RWPE1 (cell line): ENCODE measurements around the gene KBTBD4.
A peak's percentile ranks its signal among the peaks of the same experiment; 100 is the strongest.
"Not testable (repeated sequence)": the region's sequence is repeated elsewhere in the genome, so short reads cannot be mapped to it uniquely, and the experiment has no call there.

Source experiments
- CTCF ChIA-PET: fragments of 350-600 bp; sonication (Branson Sonifier 250); formaldehyde crosslinking; extraction: SDS; loops from one replicate; lab custom pipeline; 2021; lab: Yijun Ruan, JAX
- POLR2A ChIA-PET: fragments of 400-600 bp; formaldehyde crosslinking; extraction: SDS; loops from one replicate; lab custom pipeline; 2020; ENCODE audit warnings: antibody characterized with exemption; ENCODE audit not compliant: low non-redundant PET; lab: Yijun Ruan, JAX
- DNase-seq: peaks from one replicate; pipeline ENCODE4 v3.0.0; 2012; ENCODE audit warnings: low spot score
- H3K27ac ChIP-seq: fragments of 450-650 bp; 2 replicates; pipeline ENCODE4 v1.5.1; 2017
- TF ChIP-seq, protein P1 (sequence below): fragments of 450-650 bp; conservative IDR thresholded peaks from 2 replicates; pipeline ENCODE4 v1.5.1; 2017; ENCODE audit warnings: low read depth, mild to moderate bottlenecking

The KBTBD4 gene

DNA sequence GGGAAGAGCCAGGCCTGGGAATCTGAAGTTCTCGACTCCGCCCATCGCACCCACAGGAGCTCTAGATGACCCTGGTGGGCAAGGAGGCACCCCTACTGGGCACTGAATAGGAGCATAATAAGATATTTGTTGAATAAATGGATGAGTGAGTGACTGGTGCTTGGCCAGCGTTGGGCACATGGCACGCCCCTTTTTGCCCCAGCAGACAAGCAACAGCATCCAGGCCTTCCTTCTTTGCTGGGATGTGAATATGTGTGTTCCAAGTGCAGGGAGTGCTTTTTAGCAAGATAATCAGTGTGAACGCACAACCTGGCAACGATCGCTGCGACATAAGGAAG lies 25.4 kb downstream of the KBTBD4 start:
- TF ChIP-seq, protein P1, sequence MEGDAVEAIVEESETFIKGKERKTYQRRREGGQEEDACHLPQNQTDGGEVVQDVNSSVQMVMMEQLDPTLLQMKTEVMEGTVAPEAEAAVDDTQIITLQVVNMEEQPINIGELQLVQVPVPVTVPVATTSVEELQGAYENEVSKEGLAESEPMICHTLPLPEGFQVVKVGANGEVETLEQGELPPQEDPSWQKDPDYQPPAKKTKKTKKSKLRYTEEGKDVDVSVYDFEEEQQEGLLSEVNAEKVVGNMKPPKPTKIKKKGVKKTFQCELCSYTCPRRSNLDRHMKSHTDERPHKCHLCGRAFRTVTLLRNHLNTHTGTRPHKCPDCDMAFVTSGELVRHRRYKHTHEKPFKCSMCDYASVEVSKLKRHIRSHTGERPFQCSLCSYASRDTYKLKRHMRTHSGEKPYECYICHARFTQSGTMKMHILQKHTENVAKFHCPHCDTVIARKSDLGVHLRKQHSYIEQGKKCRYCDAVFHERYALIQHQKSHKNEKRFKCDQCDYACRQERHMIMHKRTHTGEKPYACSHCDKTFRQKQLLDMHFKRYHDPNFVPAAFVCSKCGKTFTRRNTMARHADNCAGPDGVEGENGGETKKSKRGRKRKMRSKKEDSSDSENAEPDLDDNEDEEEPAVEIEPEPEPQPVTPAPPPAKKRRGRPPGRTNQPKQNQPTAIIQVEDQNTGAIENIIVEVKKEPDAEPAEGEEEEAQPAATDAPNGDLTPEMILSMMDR: peak; percentile 42
- CTCF ChIA-PET: interaction anchor here (0.6 to 2.0 kb wide), 11 partner anchors 11 to 1205 kb away, joined by 3 to 11 read pairs (median 3); no protein-coding TSS in a partner anchor
- peak overlapping the region; percentile 91 for H3K27ac ChIP-seq
- no peak for DNase-seq
- POLR2A ChIA-PET: no interaction called here

DNA sequence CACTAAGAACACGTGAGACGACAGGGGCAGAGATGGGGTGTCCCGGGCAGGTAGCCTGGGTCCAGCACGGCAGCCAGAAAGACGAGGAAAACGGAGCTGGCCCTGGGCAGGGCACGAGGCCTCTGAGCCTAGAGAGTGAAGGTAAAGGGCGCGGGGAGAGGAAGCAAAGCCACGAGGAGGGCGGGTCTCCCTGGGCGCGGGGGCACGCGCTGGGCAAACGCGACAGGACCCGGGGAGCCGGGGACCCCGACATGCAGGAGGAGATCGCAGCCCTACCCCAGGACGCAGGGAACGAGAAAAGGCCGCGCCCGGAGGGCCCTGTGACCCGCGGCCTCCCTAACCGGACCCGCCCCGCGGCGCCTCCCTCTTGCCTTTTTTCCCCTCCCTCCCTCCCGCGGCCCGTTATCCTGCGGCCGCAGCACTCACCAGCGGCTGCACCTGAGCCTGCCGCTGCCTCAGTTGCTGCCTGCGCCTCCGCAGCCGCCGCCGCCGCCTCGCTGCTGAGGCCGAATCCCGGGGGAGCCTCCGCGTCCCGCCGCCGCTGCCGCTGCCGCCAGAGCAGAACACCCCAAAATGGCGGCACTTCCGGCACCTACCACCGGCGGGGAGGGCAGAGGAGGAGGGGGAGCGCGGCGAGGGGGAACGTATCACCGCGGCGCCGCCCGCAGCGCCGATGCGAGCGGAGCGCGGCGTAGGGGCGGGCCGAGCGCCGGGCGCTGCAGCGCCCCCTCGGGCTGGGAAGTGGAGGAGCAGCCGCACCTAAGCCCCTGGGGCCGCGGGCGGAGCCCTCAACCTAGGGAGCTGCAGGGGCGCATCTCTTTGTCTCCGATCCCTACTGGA lies 26.0 kb downstream of the KBTBD4 start, which contains the start of gene CELF1:
TSS of gene CELF1 (minus strand) at position 567 of the 840 bp plus-strand sequence. CDS start 53,609 bp downstream, outside the sequence.
- peak; percentile 77 for DNase-seq
- peak within 1 kb of the TSS; percentile 91 for H3K27ac ChIP-seq
- CTCF ChIA-PET: interaction anchor here (0.6 to 2.0 kb wide), 14 partner anchors 12 to 1205 kb away, joined by 3 to 11 read pairs (median 3); no protein-coding TSS in a partner anchor
- POLR2A ChIA-PET: no interaction called here
- TF ChIP-seq, protein P1: peak; percentile 96

DNA sequence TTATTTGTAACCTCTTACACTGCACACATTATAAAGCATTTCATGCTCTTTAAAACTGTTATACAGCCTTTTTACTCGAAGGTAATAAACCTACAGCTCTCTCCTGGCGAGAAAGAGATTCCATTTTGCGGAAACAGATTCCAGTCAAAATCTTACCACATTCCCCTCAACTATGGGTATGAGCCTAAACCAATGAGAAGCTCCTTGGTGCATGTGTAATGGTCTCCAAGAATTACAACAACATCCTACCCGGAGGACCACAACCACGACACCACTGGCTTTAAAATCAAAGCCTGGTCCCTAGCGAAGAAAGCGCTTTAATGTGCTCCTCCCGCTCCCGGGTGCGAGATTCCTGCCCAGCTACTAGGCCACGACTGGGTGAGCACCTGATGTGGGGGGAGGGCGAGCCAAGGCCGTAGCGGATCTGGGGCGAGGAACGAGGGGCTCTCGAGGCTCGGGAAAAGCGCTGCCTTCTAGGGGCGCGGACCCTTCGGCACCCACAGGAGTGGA lies 26.7 kb downstream of the KBTBD4 start:
- peak overlapping the region; percentile 91 for H3K27ac ChIP-seq
- POLR2A ChIA-PET: no interaction called here
- CTCF ChIA-PET: interaction anchor here (0.6 to 2.0 kb wide), 5 partner anchors 13 to 108 kb away, joined by 3 to 11 read pairs (median 3); no protein-coding TSS in a partner anchor
- DNase-seq: peak; percentile 20
- TF ChIP-seq, protein P1: no peak

DNA sequence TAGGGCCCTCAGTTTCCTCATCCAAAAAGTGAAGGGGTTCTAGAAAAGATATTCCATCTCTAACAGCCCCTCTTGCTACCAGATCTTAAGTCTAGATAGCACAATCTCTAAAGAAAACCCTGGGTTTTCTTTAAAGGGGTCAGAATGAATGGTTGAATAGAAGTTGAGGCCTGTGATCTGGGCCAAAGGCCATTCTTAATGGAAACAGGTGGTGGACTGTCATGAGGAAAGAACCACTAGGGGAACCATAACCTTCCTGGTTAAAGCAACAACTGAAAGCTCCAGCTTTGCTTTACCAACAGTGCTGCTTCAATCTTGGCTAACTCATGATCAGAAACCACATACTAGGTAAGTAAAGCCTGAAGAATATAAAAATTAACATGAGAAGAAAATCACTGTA lies 27.7 kb downstream of the KBTBD4 start:
- TF ChIP-seq, protein P1: 0 out of 2 replicates have a peak, but pooled peaks have one; percentile 12
- H3K27ac ChIP-seq: no peak overlapping the region
- CTCF ChIA-PET: no interaction called here
- no peak for DNase-seq
- POLR2A ChIA-PET: no interaction called here

DNA sequence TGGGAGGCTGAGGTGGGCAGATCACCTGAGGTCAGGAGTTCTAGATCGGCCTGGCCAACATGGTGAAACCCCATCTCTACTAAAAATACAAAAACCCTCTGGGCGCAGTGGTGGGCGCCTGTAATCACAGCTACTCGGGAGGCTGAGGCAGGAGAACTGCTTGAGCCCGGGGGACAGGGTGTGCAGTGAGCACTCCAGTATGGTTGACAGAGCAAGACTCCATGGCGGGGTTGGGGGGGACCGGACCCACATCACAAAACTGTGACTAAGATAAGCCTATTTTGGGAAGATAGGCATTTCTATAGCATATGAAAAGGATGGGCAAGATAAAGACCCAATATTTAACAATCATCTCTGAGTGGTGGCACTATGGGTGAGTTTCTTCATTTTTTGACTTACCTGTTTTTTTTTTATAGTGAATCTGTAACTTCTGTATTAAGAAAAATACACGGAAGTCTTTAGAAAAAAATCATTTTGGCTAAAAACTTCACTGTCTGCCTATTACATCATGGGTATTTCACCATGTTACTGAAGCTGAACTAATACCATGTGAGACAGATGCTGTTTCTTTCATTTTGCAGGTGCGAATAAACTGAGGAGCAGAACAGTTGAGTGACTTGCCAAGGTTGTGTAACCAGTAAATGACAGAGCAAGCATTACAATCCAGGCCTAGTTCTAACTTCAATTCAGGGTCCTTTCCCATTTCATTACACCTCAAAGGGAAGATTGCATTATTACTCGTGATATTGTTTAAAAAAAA lies 28.3 kb downstream of the KBTBD4 start:
- H3K27ac ChIP-seq: peak overlapping the region; percentile 50
- CTCF ChIA-PET: no interaction called here
- POLR2A ChIA-PET: no interaction called here

DNA sequence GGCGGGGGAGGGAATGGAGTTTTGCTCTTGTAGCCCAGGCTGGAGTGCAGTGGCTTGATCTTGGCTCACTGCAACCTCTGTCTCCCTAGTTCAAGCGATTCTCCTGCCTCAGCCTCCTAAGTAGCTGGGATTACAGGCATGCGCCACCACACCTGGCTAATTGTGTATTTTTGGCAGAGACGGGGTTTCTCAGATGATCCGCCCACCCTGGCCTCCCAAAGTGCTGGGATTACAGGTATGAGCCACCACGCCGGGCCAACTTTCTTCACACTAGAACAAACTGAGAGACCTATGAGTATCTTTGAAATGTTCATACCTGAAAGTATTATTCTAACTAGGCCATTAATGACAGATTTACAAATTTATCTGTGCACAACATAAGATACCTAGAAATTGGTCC lies 32.5 kb downstream of the KBTBD4 start:
- POLR2A ChIA-PET, H3K27ac ChIP-seq, DNase-seq, CTCF ChIA-PET: not testable (repeated sequence)

More for the DNA sequence above, 28.3 kb downstream of the KBTBD4 start:
- DNase-seq: no peak
- TF ChIP-seq, protein P1: no peak
